K562 (cell line): ENCODE results near the gene MYH11. TPM values are rescaled to one million over a fixed set of nuclear protein-coding genes. Genes with fewer than 3 reads are reported as not detected.

Source experiments
- ATAC-seq: fragments of 200-7000 bp; cut with Tn5 transposase; 3 replicates; pipeline ENCODE4 v1.9.1; 2020; ENCODE audit warnings: moderate library complexity
- Bru-seq: library from RNA; stranded (reverse); fragments of 400-500 nt; gene quantifications from one replicate; lab custom pipeline; 2021; lab: Mats Ljungman, UMichigan
- BruChase-seq, 2 experiments: library from RNA; stranded (reverse); fragments of 400-500 nt; gene quantifications; one replicate each; lab custom pipeline; 2021; lab: Mats Ljungman, UMichigan
- BruUV-seq: library from RNA; stranded (reverse); fragments of 400-500 nt; replicated peaks from 2 replicates; lab custom pipeline; 2021; lab: Mats Ljungman, UMichigan
- CTCF ChIA-PET: fragments of 300-600 bp; formaldehyde crosslinking; extraction: SDS; loops from one replicate; lab custom pipeline; 2021; ENCODE audit warnings: low intra/inter-chr PET ratio; lab: Yijun Ruan, JAX
- POLR2A ChIA-PET: fragments of 300-600, 350-650 bp; sonication (Branson Sonifier 250); formaldehyde crosslinking; extraction: SDS; loops from one replicate; lab custom pipeline; 2021; ENCODE audit warnings: antibody characterized with exemption, inconsistent platforms; lab: Yijun Ruan, JAX
- DNase-seq, 4 experiments: peaks; one replicate each; pipeline versions ENCODE4 v3.0.0 to v3.0.0-alpha.2; 2011 to 2018; ENCODE audit warnings: low spot score in 3 of 4, mixed read lengths in 3 of 4; ENCODE audit errors: extremely low read depth in 1 of 4
- FAIRE-seq: peaks from 2 replicates; lab custom pipeline; 2011; peaks lifted over from hg19 to GRCh38; lab: Jason Lieb, UNC
- H2AFZ ChIP-seq: 2 replicates; pipeline ENCODE4 v1.6.0; 2011; ENCODE audit warnings: low read depth, low read length, control low read depth, inconsistent platforms
- H3K27ac ChIP-seq: fragments of 200-600 bp; 3 replicates; pipeline ENCODE4 v1.8.0; 2011; ENCODE audit warnings: low read depth, mild to moderate bottlenecking, control low read depth, inconsistent platforms, low read length, moderate library complexity, mixed read lengths; ENCODE audit errors: extremely low read depth
- H3K27me3 ChIP-seq, 2 experiments: fragments of 300-600 bp in 1 of 2; 2 replicates in 1 of 2; 3 replicates in 1 of 2; pipeline versions ENCODE4 v1.6.0 to v1.8.0; 2011; ENCODE audit warnings: inconsistent platforms in 2 of 2, low read length in 2 of 2, mild to moderate bottlenecking in 1 of 2, mixed read lengths in 1 of 2, moderate library complexity in 1 of 2; ENCODE audit not compliant: control insufficient read depth in 2 of 2, insufficient read depth in 2 of 2
- H3K36me3 ChIP-seq: fragments of 300-600 bp; 3 replicates; pipeline ENCODE4 v1.8.0; 2011; ENCODE audit warnings: mild to moderate bottlenecking, low read length, inconsistent platforms; ENCODE audit not compliant: control insufficient read depth, insufficient read depth
- H3K4me1 ChIP-seq, 2 experiments: fragments of 200-600 bp in 1 of 2; replicated peaks in 1 of 2; 2 replicates in 1 of 2; 3 replicates in 1 of 2; pipeline versions ENCODE4 v1.5.1 to v1.8.0; 2011; ENCODE audit warnings: inconsistent platforms in 2 of 2, low read length in 2 of 2, mild to moderate bottlenecking in 1 of 2, mixed read lengths in 1 of 2, moderate library complexity in 1 of 2; ENCODE audit not compliant: control insufficient read depth in 2 of 2, insufficient read depth in 2 of 2
- H3K4me2 ChIP-seq: 2 replicates; pipeline ENCODE4 v1.6.1; 2011; ENCODE audit warnings: low read length, control low read depth, inconsistent platforms, mixed read lengths; ENCODE audit not compliant: insufficient read depth
- H3K4me3 ChIP-seq: fragments of 200-600 bp; sonication (generic), shearing (Covaris generic); 2 replicates; pipeline ENCODE4 v1.5.1; 2016; ENCODE audit warnings: control low read depth, inconsistent platforms
- H3K79me2 ChIP-seq: fragments of 200-600 bp; 3 replicates; pipeline ENCODE4 v1.8.0; 2011; ENCODE audit warnings: low read length, inconsistent platforms; ENCODE audit not compliant: control insufficient read depth, insufficient read depth
- H3K9ac ChIP-seq, 2 experiments: 2 replicates each; pipeline versions ENCODE4 v1.6.0 to v1.6.1; 2011; ENCODE audit warnings: low read depth in 2 of 2, low read length in 2 of 2, control low read depth in 1 of 2, inconsistent platforms in 1 of 2, mild to moderate bottlenecking in 1 of 2, mixed read lengths in 1 of 2; ENCODE audit not compliant: insufficient read depth in 1 of 2
- H3K9me1 ChIP-seq: one replicate; pipeline ENCODE4 v1.6.0; 2011; ENCODE audit warnings: inconsistent platforms, mild to moderate bottlenecking, low read length, moderate library complexity; ENCODE audit not compliant: control insufficient read depth, insufficient read depth
- H3K9me3 ChIP-seq: replicated peaks from 2 replicates; pipeline ENCODE4 v1.5.1; 2011; ENCODE audit warnings: low read depth, low read length, inconsistent platforms; ENCODE audit not compliant: control insufficient read depth, insufficient read depth
- H4K20me1 ChIP-seq: replicated peaks from 2 replicates; pipeline ENCODE4 v1.6.1; 2011; ENCODE audit warnings: low read length, inconsistent platforms, mixed read lengths; ENCODE audit not compliant: control insufficient read depth, insufficient read depth
- HDAC6 ChIP-seq: IDR thresholded peaks from 2 replicates; pipeline ENCODE4 v1.6.1; 2012; ENCODE audit warnings: low read depth, mild to moderate bottlenecking, control low read depth, inconsistent platforms, low read length, moderate library complexity
- MIER1 ChIP-seq: fragments of 450-650 bp; IDR thresholded peaks from 2 replicates; pipeline ENCODE4 v1.6.1; 2016; ENCODE audit warnings: antibody characterized with exemption, mild to moderate bottlenecking, low read depth
- SPI1 ChIP-seq: IDR thresholded peaks from 2 replicates; pipeline ENCODE4 v1.6.1; 2011; ENCODE audit warnings: low read depth, low read length, control low read depth, borderline replicate concordance
- SUPT5H ChIP-seq: fragments of 450-650 bp; IDR thresholded peaks from 2 replicates; pipeline ENCODE4 v1.6.1; 2016
- ZBTB7A ChIP-seq: IDR thresholded peaks from 2 replicates; pipeline ENCODE4 v1.6.1; 2011; ENCODE audit warnings: low read depth, mild to moderate bottlenecking, low read length, moderate library complexity, borderline replicate concordance; ENCODE audit not compliant: control insufficient read depth
- WGBS: fragments of 100-300 bp; shearing (Covaris generic); methylation state at CpG from one replicate; pipeline ENCODE4 v1.1.6; 2016; ENCODE audit warnings: low coverage, mixed read lengths; ENCODE audit not compliant: insufficient coverage; ENCODE audit errors: missing lambda C conversion rate; 5-methylcytosine and 5-hydroxymethylcytosine counted together
- in situ Hi-C: fragments of 300-500 bp; cut with MboI; formaldehyde crosslinking; loops from 4 replicates; pipeline ENCODE4 v1.15.0; 2018; ENCODE audit warnings: inconsistent platforms, mixed read lengths
- intact Hi-C: fragments of 100-400 bp; cut with micrococcal nuclease; formaldehyde crosslinking; loops from 2 replicates; pipeline ENCODE4 v1.14.2; 2022
- long read RNA-seq, 3 experiments: library from polyadenylated mRNA in 2 of 3; library from RNA in 1 of 3; unstranded in 2 of 3; stranded (forward) in 1 of 3; transcript quantifications; one replicate each; pipeline ENCODE4 v2.0.0, GENCODE V29; 2019 to 2022
- polyA minus RNA-seq, 3 experiments: library from RNA; depleted of rRNA, polyadenylated mRNA; stranded (reverse); fragments of >200 nt; gene quantifications; 2 replicates each; pipeline ENCODE4 v1.2.3, GENCODE V29; 2011
- polyA plus RNA-seq, 8 experiments: library from polyadenylated mRNA; depleted of rRNA in 4 of 8; stranded (reverse) in 5 of 8; unstranded in 3 of 8; fragments of >200 nt; fragmentation: Nextera tagmentation in 2 of 8; fragmentation: Illumina TruSeq in 1 of 8; extraction: Ambion mirVana in 2 of 8; extraction: Trizol in 1 of 8; gene quantifications; 2 replicates each; pipeline versions ENCODE4 v1.2.1 to v1.2.3, GENCODE V29; 2011 to 2014; ENCODE audit warnings: inconsistent platforms in 1 of 8, missing spikeins in 1 of 8
- total RNA-seq, 7 experiments: library from RNA; depleted of rRNA in 6 of 7; stranded (reverse); fragments of >200 nt in 6 of 7; fragmentation: Illumina TruSeq in 2 of 7; extraction: Trizol in 2 of 7; gene quantifications; 2 replicates each; pipeline versions ENCODE4 v1.2.1 to v1.2.3, GENCODE V29; 2011 to 2021; ENCODE audit warnings: low replicate concordance in 1 of 7

Gene MYH11
- not detected in 2 replicates for total RNA-seq (2011; cell fraction: chromatin; rRNA removed; ENCODE audit: low replicate concordance)
- not detected in 2 replicates for total RNA-seq (2011; cell fraction: nucleolus; rRNA removed)
- 0.15 TPM in 1 of 2 replicates, not detected in the other for total RNA-seq (2011; cell fraction: nucleoplasm; rRNA removed)
- total RNA-seq (2014; rRNA removed) (0.05 TPM in 1 of 2 replicates, not detected in the other), total RNA-seq (2014; rRNA removed; fragmentation: Illumina TruSeq; extraction: Trizol) (not detected in 2 replicates), total RNA-seq (2015; rRNA removed; fragmentation: Illumina TruSeq; extraction: Trizol) (not detected in 2 replicates), total RNA-seq (2021) (0.47 and 0.78 TPM in 2 replicates), polyA plus RNA-seq (2011; rRNA removed) (not detected in 2 replicates), polyA plus RNA-seq (2014; fragmentation: Illumina TruSeq; extraction: Trizol) (0.03 TPM in 1 of 2 replicates, not detected in the other), polyA plus RNA-seq (2014; fragmentation: Nextera tagmentation; extraction: Ambion mirVana) (under 1 TPM; 0.07 to 0.10 TPM), polyA plus RNA-seq (2014; rRNA removed) (0.04 TPM in 1 of 2 replicates, not detected in the other), polyA minus RNA-seq (2011; rRNA and poly(A)+ RNA removed) (not detected in 2 replicates), Bru-seq, nascent RNA (percentile 8 among the genes with signal in this experiment), BruChase-seq, experiment 1, labeled RNA remaining after a 2-hour chase (percentile 22 among the genes with signal in this experiment), BruChase-seq, experiment 2, labeled RNA remaining after a 6-hour chase (percentile 19 among the genes with signal in this experiment)
- polyA plus RNA-seq (2011; cell fraction: cytosol; rRNA removed): not detected in 2 replicates
- not detected in 2 replicates for polyA plus RNA-seq (2011; cell fraction: nucleus; rRNA removed)
- polyA plus RNA-seq (2012): 0.21 and 0.22 TPM in 2 replicates
- not detected in 2 replicates for polyA minus RNA-seq (2011; cell fraction: cytosol; rRNA and poly(A)+ RNA removed)
- polyA minus RNA-seq (2011; cell fraction: nucleus; rRNA and poly(A)+ RNA removed): 0.11 TPM in 1 of 2 replicates, not detected in the other
- long read RNA-seq, experiment 1, partial matches to known transcripts: 0 of 23 reads
- long read RNA-seq, experiment 1, other reads (novel, unspliced or antisense): 23 of 23 reads
- long read RNA-seq, experiment 2: 0 reads
- long read RNA-seq, experiment 3, partial matches to known transcripts: 0 of 1 reads
- long read RNA-seq, experiment 3, other reads (novel, unspliced or antisense): 1 of 1 reads

DNA sequence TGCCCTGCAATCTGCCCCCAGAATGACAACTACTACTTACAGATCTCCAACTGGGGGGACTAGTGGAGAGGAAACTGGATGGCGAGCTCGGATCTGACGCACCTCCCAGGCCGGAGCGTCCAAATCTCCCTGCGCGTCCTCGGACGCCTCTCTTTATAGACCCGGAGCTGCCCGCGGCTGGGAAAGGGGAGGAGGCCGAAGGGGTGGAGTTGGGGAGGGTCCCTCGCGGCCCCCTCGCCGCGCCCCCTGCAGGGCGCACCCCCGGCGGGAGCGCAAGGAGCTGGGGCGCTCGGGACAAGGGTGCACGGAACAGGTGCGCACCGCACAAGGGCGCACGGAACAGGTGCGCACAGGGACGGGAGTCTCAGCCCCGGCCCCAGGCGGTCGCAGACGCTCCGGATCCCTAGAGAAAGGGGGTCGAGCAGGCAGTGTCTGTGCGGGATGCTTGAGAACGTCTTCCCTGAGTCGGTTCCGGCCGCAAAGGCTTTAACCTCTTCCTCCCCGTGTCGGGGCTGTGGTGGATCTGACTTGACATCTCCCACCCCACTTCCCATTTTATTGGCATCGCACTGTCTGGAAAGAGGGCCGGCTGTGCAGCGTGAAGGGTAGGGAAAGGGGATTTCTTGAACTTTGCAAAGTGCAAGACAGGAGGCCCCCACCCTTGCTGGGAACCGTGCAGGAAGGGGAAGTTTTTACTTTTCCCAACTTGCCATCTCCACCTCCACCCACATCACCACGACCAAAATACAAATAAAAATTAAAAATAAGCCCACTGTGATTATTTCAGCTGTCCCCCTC lies at the start of gene MYH11:
TSS of gene MYH11 (minus strand) at position 128 of the 798 bp plus-strand sequence. CDS start 18,776 bp downstream, outside the sequence.
- H3K9me3 ChIP-seq: no peaks in the 10 kb centered on the region
- H3K27ac ChIP-seq: no peak within 1 kb of the TSS
- no peak within 1 kb of the TSS for H2AFZ ChIP-seq
- no peaks in the 10 kb centered on the region for H4K20me1 ChIP-seq
- H3K9me1 ChIP-seq: no peaks in the 10 kb centered on the region
- intact Hi-C loops (no loop called here), in situ Hi-C loops (no loop called here)
- H3K4me1 ChIP-seq: peaks cover 0 to 13% of the 10 kb centered on the region in 2 experiments; a peak in 2 of 5 replicates
- POLR2A ChIA-PET: no interaction called here
- no peaks in the 10 kb centered on the region for H3K79me2 ChIP-seq
- H3K27me3 ChIP-seq: peaks cover 27 to 47% of the 10 kb centered on the region in 2 experiments
- H3K4me2 ChIP-seq: no peak within 1 kb of the TSS
- peak; percentile 37; the same call in 1 of the 2 replicates for TF ChIP-seq ZBTB7A
- 0 out of 2 replicates have a peak, but pooled peaks have one; percentile 28 for TF ChIP-seq SPI1
- no peak for TF ChIP-seq SUPT5H
- no peak for TF ChIP-seq MIER1
- 0 out of 2 replicates have a peak, but pooled peaks have one; percentile 50 for TF ChIP-seq HDAC6
- CTCF ChIA-PET: no interaction called here
- ATAC-seq (no peak), DNase-seq (peak in 2 of 4 experiments; percentile 46 to 47), FAIRE-seq (no peak)
- H3K4me3 ChIP-seq: no peak within 1 kb of the TSS
- H3K36me3 ChIP-seq: no peaks in the 10 kb centered on the region
- 12% methylated on average over 33 of the region's 49 CpGs for WGBS
- no peak within 1 kb of the TSS for H3K9ac ChIP-seq
- BruUV-seq: no TSS peak
